GM10266 (cell line): ENCODE results near the gene SELENOK.
A peak's percentile ranks its signal among the peaks of the same experiment; 100 is the strongest.
"Not testable (repeated sequence)": the region's sequence is repeated elsewhere in the genome, so short reads cannot be mapped to it uniquely, and the experiment has no call there.

Source experiments
- DNase-seq: peaks from one replicate; pipeline ENCODE4 v3.0.0; 2012; ENCODE audit errors: extremely low spot score
- CTCF ChIP-seq: IDR thresholded peaks from 2 replicates; pipeline ENCODE4 v1.5.1; 2012; ENCODE audit warnings: mild to moderate bottlenecking, low read depth; ENCODE audit not compliant: control insufficient read depth, insufficient read depth; ENCODE audit errors: missing control alignments

Gene SELENOK

GRCh38 chr3:53935283-53935901 lies 43.7 kb upstream of the SELENOK start:
- DNase-seq, result no peak
- TF ChIP-seq CTCF, result no peak

GRCh38 chr3:53927208-53927872 lies 35.7 kb upstream of the SELENOK start:
- not testable (repeated sequence) for DNase-seq

GRCh38 chr3:53921296-53921695 lies 29.6 kb upstream of the SELENOK start:
- peak; percentile 23 for DNase-seq
- peak; percentile 61 for TF ChIP-seq CTCF

- TF ChIP-seq CTCF, result no peak
- DNase-seq, result no peak
Measured at GRCh38 chr3:53919741-53920140, 28.1 kb upstream of the SELENOK start.

- no peak for TF ChIP-seq CTCF
- no peak for DNase-seq
Measured at GRCh38 chr3:53913401-53913800, 21.7 kb upstream of the SELENOK start.

GRCh38 chr3:53902711-53903110 lies 11.1 kb upstream of the SELENOK start:
- DNase-seq, result no peak
- no peak for TF ChIP-seq CTCF

GRCh38 chr3:53902067-53902466 lies 10.4 kb upstream of the SELENOK start:
- TF ChIP-seq CTCF, result no peak
- no peak for DNase-seq
